ENCODE data around the gene DLG2. TPM values are rescaled to one million over a fixed set of nuclear protein-coding genes. Genes with fewer than 3 reads are reported as not detected.
"Not testable (repeated sequence)": the region's sequence is repeated elsewhere in the genome, so short reads cannot be mapped to it uniquely, and the experiment has no call there.

DLG2 gene
- total RNA-seq, 1 donor from 2014 or later, result 0.26 TPM

GRCh38 chr11:85626496-85626895 is 648 bp downstream of the DLG2 start:
- TF ChIP-seq CTCF (IDR thresholded peaks at IDR 0.05; ENCODE audit: insufficient read depth, low read length, severe bottlenecking), result no peak
- FAIRE-seq (no peak), DNase-seq (ENCODE audit: low read depth) (no peak)
- H3K4me3 ChIP-seq (ENCODE audit: low read depth, low read length), result no peak overlapping the region
- no peaks in the 10 kb centered on the region for H3K36me3 ChIP-seq (ENCODE audit: control insufficient read depth, insufficient read depth, low read length)
- H3K27me3 ChIP-seq (ENCODE audit: control insufficient read depth, insufficient read depth, low read length), result no peaks in the 10 kb centered on the region

- TF ChIP-seq CTCF (IDR thresholded peaks at IDR 0.05; ENCODE audit: insufficient read depth, low read length, severe bottlenecking), result no peak
- no peak for DNase-seq (ENCODE audit: low read depth)
- Histone ChIP-seq H3K4me3 (ENCODE audit: low read depth, low read length) (no peak overlapping the region), H3K36me3 (ENCODE audit: control insufficient read depth, insufficient read depth, low read length) (no peaks in the 10 kb centered on the region), H3K27me3 (ENCODE audit: control insufficient read depth, insufficient read depth, low read length) (no peaks in the 10 kb centered on the region)
- FAIRE-seq, result no peak
Observed at GRCh38 chr11:85620256-85620655, 6.9 kb downstream of the DLG2 start.

- no peak for TF ChIP-seq CTCF (IDR thresholded peaks at IDR 0.05; ENCODE audit: insufficient read depth, low read length, severe bottlenecking)
- no peak for FAIRE-seq
- DNase-seq (ENCODE audit: low read depth), result no peak
Observed at GRCh38 chr11:85619499-85619898, 7.6 kb downstream of the DLG2 start.

GRCh38 chr11:85611643-85612042 is 15.5 kb downstream of the DLG2 start:
- H3K27me3 ChIP-seq (ENCODE audit: control insufficient read depth, insufficient read depth, low read length); FAIRE-seq; H3K4me3 ChIP-seq (ENCODE audit: low read depth, low read length); H3K36me3 ChIP-seq (ENCODE audit: control insufficient read depth, insufficient read depth, low read length); DNase-seq (ENCODE audit: low read depth): not testable (repeated sequence)

More at GRCh38 chr11:85619499-85619898, 7.6 kb downstream of the DLG2 start:
- Histone ChIP-seq H3K36me3 (ENCODE audit: control insufficient read depth, insufficient read depth, low read length) (no peaks in the 10 kb centered on the region), H3K27me3 (ENCODE audit: control insufficient read depth, insufficient read depth, low read length) (no peaks in the 10 kb centered on the region), H3K4me3 (ENCODE audit: low read depth, low read length) (no peak overlapping the region)

- DNase-seq (ENCODE audit: low read depth); H3K36me3 ChIP-seq (ENCODE audit: control insufficient read depth, insufficient read depth, low read length); H3K27me3 ChIP-seq (ENCODE audit: control insufficient read depth, insufficient read depth, low read length); H3K4me3 ChIP-seq (ENCODE audit: low read depth, low read length); FAIRE-seq: not testable (repeated sequence)
Observed at GRCh38 chr11:85609286-85609685, 17.9 kb downstream of the DLG2 start.

GRCh38 chr11:85608621-85609020 is 18.5 kb downstream of the DLG2 start:
- not testable (repeated sequence) for H3K36me3 ChIP-seq (ENCODE audit: control insufficient read depth, insufficient read depth, low read length); FAIRE-seq; H3K27me3 ChIP-seq (ENCODE audit: control insufficient read depth, insufficient read depth, low read length); DNase-seq (ENCODE audit: low read depth); H3K4me3 ChIP-seq (ENCODE audit: low read depth, low read length)

GRCh38 chr11:85606237-85606636 is 20.9 kb downstream of the DLG2 start:
- DNase-seq (ENCODE audit: low read depth); H3K4me3 ChIP-seq (ENCODE audit: low read depth, low read length); H3K27me3 ChIP-seq (ENCODE audit: control insufficient read depth, insufficient read depth, low read length); FAIRE-seq; H3K36me3 ChIP-seq (ENCODE audit: control insufficient read depth, insufficient read depth, low read length): not testable (repeated sequence)

GRCh38 chr11:85603220-85603619 is 23.9 kb downstream of the DLG2 start:
- no peaks in the 10 kb centered on the region for H3K27me3 ChIP-seq (ENCODE audit: control insufficient read depth, insufficient read depth, low read length)
- FAIRE-seq (no peak), DNase-seq (ENCODE audit: low read depth) (no peak)
- no peaks in the 10 kb centered on the region for H3K36me3 ChIP-seq (ENCODE audit: control insufficient read depth, insufficient read depth, low read length)
- no peak overlapping the region for H3K4me3 ChIP-seq (ENCODE audit: low read depth, low read length)
- no peak for TF ChIP-seq CTCF (IDR thresholded peaks at IDR 0.05; ENCODE audit: insufficient read depth, low read length, severe bottlenecking)

Measured in bronchial epithelial cell (primary cell).